Stimulated activated CD4-positive, alpha-beta T cell treated with anti-CD3 and anti-CD28 coated beads, Interleukin-2, amount 100 ng/mL, for 24 hours (primary cell): ENCODE data around the gene ABHD6.
"Not testable (repeated sequence)": the region's sequence is repeated elsewhere in the genome, so short reads cannot be mapped to it uniquely, and the experiment has no call there.

ENCODE experiments used
- DNase-seq, 2 donors: peaks; one replicate each; pipeline ENCODE4 v3.0.0-alpha.2; 2020

The ABHD6 gene

DNA sequence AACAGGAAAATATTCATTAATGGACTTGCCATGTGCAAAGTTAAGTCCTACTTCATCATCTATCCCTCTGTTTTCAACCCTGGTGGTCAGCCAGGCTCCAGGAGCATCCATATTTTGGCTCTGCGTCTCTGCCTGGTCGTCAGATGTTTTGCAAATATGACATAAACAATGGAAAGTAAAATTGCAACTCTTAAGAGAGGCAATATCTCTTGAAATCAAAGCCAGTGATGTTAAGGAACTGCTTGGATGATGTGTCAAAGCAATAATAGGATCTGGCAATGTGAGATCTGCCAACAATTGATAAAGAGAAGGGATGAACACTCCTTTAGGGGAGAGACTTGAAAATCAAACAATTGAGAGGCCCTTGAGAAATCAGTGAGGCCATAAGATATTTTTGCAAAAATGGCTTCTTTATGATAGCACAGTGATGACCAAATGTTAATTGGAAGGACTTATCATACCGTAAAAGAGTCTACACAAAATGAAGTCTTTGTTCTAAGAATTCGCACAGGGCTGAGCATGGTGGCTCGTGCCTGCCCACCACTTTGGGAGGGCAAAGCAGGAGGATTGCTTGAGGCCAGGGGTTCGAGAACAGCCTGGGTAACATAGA lies 6.5 kb downstream of the ABHD6 start:
- DNase-seq = no peak

DNA sequence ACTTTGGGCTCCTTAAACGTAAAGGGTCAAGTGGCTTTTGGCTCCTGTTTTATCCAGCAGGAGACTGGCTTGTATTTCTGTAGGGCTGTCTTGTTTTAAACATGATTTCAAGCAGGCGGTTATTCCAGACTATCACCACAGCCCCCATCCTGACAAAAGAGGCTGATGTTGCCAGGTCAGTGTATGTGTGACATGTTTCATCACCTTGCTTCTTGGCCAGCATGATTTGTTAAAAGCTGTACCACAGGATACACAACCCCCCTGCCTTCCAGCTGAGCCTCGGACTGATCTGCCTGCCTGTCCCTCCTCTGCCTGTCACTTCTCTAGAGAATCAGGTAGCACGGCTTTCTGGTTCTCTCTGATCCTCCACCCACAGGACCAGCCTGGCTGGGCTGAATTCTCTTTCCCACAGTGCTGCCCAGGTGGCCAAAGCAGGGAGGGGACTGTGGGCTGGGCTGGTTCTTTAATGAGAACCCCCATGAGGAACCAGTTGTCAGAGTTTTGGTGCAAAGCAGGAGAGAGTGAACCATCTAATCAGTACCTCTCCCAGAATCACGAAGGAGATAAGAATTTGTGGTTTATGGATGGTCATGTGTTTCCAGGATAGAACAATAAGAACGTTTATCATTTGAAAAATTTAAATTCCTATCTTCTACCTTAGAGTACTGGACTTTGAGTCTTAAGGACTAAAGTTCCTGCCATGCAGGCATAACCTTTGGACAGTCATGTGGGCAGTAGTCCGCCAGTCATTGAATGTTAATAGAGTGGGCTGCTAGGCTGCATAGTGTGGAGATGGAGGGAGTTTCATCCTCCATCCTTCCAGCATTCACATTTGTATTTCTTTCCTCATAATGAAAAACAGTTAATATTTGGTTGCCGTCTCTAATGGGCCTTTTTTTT lies 8.8 kb downstream of the ABHD6 start:
- DNase-seq = no peak

DNA sequence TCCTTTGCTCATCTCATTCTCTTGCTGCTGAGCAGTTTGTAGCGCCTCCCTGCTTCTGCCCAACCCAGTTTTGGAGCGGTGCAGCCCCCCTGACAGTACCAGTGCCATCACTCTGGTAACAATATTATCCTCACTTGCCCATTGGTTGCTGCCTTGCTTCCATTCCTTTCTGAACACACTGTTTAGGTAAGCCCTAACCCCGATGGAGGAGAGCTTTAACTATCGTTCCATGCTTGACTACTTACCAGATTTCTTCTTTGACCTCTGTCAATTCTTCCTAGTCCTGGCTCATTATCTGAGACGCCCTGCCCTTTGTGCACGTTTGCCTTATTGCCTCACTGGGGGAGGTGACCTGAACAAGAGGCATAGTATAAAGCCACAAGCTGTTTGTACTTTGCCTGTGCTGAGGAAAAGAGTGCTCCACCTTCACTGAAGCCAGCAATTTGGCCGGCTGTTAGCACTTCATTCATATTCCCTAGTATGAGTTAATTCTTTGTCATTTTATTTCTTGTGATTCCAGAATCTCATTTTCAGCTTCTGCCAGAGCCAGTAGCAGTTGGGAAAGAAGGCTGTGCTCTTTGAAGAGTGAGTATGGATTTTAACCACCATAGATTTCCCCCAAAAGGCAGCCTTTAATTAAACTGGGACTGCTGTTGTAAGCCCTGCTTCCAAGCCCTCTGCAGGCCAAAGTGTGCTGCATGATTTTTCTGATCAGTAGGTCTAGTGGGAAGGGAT lies 11.9 kb downstream of the ABHD6 start:
- DNase-seq = no peak

DNA sequence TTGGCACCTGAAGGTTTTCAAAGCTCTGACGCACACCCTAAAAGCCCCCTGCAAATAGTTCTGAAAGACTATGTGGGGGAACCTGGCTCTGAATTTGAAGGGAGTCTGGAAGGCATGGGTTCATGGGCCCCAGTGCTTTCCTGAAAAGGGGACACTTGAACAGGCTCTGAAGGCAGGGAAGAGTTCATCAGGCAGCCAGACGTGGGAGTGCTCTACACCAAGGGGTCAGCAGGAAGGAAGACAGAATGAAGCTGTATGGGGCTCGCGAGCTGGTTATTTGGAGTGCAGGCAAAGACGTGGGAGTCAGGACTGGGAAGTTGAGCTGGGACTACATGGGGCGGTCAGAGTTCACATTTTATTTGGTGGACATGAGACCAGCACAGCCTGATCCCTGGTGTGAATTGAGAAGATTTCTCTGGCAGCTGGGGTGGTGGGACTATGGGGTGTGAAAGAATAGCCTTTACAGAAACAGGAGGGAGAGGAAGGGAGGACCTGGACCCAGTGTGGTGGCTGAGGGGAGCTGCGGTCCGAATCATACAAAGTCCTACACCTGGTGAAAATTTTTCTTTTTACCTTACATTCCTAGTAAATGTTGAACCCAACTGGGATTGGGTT lies 12.6 kb downstream of the ABHD6 start:
- no peak for DNase-seq

DNA sequence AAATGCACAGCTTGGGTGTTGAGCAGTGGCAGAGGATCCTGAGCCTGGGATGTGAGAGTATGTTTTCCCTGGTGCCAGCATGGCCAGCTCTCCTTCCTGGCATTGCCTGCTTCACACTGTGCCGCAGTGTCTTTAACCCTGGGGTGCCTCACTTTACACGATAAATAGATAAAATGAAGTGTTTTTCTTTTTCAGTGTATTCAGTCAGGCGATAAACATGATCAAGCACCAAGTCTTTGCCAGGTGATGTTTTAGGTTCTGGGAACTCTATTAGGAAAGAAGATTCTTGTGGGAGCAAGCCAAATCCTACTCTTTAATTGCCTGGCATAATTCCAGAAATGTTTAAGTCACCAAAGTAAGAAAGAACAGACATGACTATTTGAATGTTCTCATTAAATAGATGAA lies 14.0 kb downstream of the ABHD6 start:
- no peak for DNase-seq

DNA sequence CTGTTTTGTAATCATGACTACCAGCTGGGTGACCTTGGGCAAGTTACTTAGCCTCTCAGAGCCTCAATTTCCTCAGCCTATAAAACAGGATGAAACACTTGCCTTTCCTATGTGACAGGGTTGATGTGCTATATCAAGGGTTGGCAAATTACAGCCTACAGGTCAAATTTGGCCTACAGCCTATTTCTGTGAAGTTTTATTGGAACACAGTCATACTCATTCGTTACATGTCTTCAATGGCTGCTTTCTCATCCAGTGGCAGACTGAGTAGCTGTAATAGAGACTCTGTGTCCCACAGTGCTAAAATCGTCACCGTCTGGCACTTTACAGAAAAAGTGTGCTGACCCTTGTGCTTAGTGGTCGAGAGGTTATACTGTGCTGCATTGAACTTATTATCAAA lies 16.6 kb downstream of the ABHD6 start:
- DNase-seq = no peak

DNA sequence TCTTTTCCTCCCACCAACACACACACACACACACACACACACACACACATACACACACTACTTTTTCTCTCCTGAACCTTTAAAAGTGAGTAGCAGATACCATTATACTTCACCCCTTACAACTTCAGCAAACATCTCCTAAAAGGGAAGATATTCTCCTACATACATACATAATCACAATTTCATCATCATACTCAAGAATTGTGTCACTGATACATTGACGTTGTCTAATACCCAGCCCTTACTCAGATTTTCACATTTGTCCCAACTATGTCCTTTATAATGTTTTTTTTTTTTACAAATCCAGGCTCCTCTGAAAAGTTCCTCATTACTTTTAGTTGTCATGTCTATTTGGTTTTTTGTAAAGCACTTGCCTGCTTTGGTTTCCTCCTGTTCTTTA lies 18.5 kb downstream of the ABHD6 start:
- DNase-seq = no peak

DNA sequence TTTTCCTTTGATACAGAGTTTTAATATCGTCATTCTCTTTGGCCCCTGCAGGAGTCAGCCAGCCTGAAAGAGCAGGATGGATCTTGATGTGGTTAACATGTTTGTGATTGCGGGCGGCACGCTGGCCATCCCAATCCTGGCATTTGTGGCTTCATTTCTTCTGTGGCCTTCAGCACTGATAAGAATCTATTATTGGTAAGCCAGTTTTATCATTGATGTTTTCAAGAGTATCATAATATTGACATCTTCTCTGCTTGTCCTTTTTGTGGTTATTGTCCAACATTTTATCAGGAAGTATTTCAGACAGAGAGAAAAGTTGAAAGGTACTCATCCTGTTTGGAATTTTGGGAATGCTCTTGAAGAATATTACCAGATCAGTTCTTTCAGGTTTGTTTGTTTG lies 18.9 kb downstream of the ABHD6 start:
- no peak for DNase-seq

DNA sequence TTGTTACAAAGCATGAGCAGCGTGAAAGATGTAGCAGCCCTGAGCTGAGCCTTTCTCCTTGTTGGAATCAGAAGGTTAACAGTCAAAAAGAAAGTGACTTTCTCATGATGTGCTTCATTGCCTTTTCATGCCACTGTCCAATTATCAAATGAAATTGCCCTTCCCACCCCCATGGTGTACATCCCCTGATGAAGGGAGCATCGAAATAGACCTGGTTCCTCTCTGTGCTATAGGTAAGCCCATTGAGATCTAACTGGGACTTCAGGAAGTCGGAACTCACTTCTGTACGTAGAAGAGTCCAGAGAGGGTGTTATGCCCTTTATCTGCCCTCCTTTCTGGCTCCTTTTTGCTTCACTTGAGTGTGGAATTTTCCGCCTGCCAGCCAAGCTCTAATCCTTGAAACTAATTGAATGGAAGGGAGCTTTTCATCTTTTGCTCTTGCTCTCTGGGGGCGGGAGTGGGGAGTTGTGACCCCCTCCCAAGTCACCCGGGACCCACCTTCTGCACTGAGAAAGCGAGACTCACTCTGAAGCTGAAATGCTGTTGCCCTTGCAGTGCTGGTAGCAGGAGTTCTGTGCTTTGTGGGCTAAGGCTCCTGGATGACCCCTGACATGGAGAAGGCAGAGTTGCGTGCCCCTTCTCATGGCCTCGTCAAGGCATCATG lies 20.9 kb downstream of the ABHD6 start:
- no peak for DNase-seq

DNA sequence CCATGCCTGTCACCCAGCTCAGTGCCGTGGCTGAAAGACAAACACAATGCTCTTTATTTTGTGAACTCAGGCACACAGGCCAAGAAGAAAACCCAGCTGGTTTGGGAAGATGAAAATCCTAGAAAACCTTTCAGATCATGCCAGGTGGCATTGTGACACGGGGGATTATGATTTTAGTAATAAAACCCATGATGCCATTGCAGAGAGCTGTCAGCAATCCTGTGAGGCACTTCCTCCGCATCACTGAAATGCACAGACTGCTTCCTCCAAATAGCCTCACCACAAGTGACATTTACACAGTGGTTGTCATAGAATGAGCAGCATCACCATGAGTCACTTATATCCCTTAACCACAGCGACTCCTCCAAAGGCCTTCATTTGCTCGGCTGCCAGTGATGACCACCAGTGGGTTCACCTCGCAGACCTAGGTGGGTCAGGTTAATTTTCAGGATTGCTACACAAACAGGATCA lies 22.7 kb downstream of the ABHD6 start:
- no peak for DNase-seq

DNA sequence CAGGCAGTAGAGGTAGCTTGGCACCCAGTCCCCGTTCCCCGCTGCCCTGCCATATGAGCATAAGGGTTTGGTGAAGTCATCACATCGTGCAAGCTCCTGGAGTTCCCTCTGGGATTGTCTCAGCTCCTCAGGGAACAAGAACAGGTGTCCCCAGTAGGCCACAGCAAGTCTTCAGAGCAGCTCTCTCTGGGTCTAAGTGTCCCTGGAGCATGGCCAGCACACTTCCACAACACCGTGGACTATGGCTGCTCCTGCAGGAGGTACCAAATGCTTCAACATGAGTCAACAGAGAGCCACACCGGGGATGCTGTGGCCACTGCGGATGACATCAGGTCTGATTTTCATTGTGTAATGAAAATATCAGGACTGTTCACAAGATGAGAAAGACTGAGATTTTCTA lies 23.1 kb downstream of the ABHD6 start:
- DNase-seq = no peak

DNA sequence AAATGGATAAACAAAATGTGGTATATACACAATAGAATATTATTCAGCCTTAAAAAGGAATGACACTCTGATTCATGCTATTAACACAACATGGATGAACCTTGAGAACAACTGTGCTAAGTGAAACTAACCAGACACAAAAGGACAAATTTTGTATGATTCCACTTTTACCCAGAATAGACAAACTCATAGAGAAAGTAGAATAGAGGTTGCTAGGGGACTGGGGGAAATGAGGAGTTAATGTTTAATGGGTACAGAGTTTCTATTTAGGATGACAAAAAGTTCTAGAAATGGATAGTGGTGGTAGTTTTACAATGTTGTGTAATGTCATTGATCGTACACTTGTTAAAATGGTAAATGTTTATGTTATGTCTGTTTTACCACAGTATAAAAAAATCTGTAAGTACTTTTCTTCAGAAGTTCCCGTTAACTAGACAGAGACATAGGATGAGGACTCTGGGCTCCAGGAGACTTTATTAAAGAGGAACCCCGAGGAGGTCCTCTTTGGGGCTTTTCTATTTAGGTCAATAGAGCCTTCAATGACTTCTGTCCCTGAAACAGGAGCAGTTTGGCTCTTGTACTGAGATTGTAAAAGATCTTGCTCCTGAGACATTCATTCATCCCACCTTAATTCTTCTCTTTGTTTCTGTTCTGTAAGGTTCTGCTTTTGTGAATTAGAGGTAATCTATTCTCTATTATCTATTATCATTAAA lies 24.5 kb downstream of the ABHD6 start:
- DNase-seq = no peak

DNA sequence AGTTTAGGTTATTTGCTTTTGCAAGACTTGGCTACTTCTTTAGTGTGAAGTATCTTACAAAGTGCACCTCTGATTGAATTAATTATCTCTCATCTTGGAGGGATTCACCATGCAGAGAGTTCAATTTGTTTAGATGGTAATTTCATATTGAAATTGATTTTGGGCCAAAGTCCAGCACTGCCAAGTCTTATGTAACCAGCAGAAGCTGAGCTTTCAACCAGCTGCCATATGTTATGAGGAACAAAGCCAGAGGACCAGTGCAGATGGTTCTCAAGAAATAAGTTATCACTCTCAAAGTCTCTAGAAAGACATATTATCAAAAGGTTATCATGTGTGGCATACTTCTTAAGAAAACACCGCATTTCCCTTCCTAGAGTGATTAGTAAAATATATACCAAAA lies 29.0 kb downstream of the ABHD6 start:
- no peak for DNase-seq

DNA sequence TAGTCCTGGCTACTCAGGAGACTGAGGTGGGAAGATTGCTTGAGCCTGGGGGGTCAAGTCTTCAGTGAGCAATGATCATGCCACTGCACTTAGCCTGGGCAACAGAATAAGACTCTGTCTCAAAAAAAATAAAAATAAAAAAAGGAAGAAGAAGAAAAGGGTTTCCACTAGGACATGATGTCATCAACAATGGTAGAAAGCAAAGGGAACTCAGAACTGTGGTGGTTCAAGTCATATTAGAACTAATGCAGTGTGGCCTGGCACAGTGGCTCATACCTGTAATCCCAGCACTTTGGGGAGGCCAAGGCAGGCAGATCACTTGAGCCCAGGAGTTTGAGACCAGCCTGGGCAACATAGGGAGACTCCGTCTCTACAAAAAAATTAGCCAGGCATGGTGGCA lies 30.0 kb downstream of the ABHD6 start:
- not testable (repeated sequence) for DNase-seq

DNA sequence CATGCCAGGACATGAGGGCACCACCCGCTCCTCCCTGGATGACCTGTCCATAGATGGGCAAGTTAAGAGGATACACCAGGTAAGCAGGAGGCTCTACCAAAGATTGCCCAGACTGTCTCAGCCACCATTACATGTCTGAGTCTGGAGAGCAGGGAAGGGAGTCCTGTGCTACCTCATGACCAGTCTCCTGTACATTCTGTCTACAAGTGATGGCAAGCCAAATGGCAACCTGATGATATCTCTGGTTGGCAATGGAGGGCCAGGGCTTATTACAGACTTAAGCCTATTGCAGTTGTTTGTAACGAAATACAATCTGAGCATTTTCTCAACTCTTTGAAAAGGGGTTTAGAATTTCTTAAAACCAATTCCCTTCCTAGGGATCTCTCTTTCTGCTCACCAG lies 31.8 kb downstream of the ABHD6 start:
- no peak for DNase-seq

DNA sequence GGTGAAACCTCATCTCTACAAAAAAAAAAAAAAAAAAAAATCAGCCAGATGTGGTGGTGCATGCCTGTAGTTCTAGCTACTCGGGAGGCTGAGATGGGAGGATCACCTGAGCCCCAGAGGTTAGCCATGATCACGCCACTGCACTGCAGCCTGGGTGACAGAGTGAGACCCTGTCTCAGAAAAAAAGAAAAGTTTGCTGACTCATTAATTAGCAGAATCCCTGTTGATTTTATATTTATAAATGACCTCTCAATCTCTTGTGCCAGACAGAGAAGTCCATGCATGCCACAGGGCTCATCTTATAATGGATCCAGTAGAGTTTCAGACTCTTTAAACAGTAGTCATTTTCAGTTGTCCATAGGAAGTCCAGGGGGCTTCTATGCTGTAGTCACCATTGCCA lies 32.9 kb downstream of the ABHD6 start:
- no peak for DNase-seq

DNA sequence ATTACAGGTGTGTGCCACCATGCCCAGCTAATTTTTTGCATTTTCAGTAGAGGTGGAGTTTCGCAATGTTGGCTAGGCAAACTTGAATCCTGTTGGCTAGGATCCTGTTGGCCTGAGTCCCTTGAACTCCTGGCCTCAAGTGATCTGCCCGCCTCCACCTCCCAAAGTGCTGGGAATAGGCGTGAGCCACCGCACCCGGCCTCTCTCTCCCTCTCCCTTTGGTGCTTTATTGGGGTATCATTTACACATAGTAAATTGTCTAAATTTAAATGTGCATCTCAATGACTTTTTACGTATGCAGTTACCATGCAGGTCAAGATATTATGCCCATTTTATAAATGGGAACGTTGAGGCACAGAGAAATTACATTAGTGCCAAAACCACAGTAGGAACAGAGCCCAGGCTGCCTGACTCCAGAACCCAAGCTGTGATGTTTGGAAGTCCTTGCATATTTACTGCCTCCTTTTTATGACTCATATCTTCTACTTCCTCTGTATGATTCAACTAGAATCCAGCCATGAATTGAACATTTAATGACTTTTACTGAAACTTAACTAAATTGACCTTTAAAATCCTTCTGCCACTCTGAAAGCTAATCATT lies 34.4 kb downstream of the ABHD6 start:
- DNase-seq = peak in 1 of 2 donors; percentile 4

DNA sequence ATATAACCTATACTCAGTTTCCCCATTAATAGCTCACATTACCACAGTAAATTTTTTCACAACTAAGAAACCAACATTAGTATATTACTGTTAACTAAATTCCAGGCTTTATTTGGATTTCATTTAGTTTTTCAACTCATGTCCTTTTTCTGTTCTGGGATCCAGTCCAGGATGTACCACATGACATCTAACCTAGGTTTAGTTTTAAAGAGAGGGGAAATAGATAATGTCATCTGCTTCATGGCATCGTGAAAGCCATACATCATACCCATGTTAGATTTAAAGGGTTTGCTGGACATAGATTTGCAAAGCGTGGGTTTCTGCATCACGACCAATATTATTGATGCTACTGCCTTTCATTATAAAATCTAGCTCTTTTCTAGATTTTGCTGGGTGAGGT lies 35.3 kb downstream of the ABHD6 start:
- no peak for DNase-seq

DNA sequence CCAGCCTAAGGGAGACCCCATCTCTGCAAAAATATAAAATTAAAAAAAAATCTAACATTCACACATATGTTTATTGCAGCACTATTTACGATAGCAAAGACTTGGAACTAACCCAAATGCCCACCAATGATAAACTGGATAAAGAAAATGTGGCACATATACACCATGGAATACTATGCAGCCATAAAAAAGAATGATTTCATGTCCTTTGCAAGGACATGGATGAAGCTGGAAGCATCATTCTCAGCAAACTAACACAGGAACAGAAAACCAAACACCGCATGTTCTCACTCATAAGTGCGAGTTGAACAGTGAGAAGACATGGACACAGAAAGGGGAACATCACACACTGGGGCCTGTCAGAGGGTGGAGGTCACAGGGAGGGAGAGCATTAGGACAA lies 35.8 kb downstream of the ABHD6 start:
- DNase-seq = not testable (repeated sequence)

DNA sequence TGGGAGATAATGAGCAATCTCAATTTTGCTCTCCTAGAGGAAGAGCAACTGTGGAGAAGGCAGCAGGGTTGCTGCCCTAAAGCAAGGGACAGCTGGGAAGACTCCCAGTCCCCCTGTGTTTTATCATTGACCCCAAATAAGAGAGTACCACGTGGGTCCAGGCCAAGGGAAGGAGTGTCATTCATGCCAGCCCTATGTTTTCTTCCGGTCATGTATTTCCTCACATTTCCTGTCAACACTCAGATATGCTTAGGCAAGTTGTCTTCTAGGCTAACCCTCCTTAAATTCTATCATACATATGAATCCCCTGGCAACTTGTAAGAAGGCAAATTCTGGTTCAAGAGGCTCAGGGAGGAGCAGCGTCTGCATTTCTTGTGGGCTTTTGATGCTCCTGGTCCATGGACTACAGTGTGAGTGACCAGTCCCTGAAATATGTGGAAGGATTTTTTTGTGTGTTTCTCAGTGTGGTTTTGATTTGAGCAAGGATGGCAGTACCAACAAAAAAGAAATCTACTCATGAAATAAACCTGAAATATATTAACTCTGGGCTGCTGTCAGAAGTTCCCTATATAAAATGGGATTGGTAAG lies 36.5 kb downstream of the ABHD6 start:
- no peak for DNase-seq

DNA sequence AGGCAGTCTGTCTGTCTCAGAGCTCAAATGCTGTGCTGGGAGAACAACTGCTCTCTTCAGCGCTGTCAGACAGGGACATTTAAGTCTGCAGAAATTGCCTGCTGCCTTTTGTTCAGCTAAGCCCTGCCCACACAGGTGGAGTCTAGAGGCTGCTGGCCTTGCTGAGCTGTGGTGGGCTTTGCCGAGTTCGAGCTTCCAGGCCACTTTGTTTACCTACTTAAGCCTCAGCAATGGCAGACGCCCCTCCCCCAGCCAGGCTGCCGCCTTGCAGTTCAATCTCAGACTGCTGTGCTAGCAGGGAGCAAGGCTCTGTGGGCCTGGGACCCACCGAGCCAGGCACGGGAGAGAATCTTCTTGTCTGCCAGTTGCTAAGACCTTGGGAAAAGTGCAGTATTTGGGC lies 43.5 kb downstream of the ABHD6 start:
- DNase-seq = no peak
